ENCODE measurements around the gene EXOG.

Gene EXOG

DNA sequence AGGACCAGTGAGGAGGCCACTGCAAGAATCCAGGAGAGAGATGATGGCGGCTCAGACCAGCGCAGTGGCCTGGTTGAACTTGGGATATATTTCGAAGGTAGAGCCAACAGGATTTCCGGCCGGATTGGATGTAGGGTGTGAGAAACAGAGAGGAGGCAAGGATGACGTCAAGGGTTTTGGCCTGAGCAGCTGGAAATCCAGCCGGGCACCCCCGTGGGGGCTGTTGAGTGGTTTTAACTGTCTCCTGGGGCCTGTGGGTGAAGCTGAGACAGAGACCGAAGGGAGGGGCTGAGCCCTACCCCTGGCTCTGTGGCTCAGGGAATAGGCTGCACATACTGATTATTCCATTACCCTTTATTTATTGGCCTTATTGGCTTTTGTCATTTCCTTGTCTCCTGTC lies 45.7 kb downstream of the EXOG start:
- Histone ChIP-seq H3K4me1 (ENCODE audit: control insufficient read depth, insufficient read depth, low read length) (peaks cover 5% of the 10 kb centered on the region), H3K9ac (ENCODE audit: low read depth, low read length) (no peak overlapping the region), H3K36me3 (ENCODE audit: control insufficient read depth, insufficient read depth, low read length) (no peaks in the 10 kb centered on the region), H3K4me3 (ENCODE audit: low read depth, low read length) (no peak overlapping the region), H3K27me3 (ENCODE audit: control insufficient read depth, insufficient read depth, low read length) (no peaks in the 10 kb centered on the region), H3K9me3 (ENCODE audit: control insufficient read depth, insufficient read depth, low read length) (no peaks in the 10 kb centered on the region)

DNA sequence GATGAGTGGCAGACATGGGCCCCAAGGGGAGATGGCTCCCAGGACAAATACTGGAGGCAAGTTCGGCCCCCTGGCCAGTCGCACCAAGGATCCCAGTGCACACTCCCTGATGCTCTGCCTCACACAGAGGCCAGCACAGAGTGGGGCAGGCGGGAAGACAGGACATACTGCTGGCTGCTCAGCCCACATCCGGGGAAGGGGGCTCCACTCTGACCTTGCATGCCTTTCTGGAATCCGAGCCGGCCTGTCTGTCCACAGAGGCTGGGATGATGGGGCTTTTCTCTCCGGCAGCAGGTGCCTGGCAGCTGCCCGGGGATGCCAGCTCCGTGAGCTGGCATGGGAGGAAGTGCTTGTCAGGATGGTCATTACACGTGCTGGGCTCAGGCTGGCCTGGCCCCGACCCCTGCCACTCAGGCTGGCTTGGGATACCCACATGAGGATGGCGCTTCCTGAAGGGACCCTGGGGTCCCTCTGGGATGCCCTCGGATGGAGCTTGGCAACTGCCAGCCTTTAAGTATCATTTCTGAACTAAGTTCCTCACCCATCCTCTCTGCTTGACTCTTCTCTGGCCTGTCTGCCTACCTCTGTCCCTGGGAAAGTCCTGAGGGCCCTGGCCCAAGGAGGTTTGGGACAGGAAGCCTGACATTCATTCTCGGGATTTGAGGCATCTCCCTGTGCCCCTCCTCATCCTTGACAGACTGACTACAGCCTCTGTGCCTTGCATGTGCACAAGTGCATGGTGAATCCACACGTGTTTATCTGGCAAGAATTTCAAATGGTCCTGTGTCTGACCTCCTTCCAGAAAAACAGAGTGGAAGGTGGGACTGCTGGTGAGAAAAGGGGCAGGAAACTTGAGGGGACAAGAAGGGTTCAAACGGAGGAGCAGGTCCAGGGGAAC lies 46.5 kb downstream of the EXOG start:
- H3K36me3 ChIP-seq (ENCODE audit: control insufficient read depth, insufficient read depth, low read length) = no peaks in the 10 kb centered on the region
- H3K4me3 ChIP-seq (ENCODE audit: low read depth, low read length) = no peak overlapping the region

DNA sequence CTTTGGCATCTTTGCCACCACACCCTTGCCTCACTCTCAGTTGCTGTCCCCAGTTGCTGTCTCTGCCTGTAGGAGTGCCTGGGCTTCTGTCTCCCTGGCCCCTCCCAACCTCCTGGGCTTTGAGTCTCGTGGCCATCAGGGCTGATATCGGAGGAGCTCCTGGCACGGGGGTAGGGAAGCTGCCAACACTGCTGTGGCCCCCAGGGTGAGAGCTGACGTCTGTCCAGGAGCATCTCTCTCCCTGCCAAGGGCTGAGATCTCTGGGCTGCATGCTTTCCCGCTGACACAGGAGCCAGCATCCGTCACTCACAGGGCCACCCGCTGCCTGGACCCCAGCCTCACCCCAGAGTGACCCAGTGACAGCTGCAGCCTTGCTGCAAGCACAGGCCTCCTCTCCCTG lies 47.4 kb downstream of the EXOG start:
- no peaks in the 10 kb centered on the region for H3K36me3 ChIP-seq (ENCODE audit: control insufficient read depth, insufficient read depth, low read length)
- H3K9me3 ChIP-seq (ENCODE audit: control insufficient read depth, insufficient read depth, low read length) = no peaks in the 10 kb centered on the region
- H3K27me3 ChIP-seq (ENCODE audit: control insufficient read depth, insufficient read depth, low read length) = no peaks in the 10 kb centered on the region
- no peak overlapping the region for H3K9ac ChIP-seq (ENCODE audit: low read depth, low read length)
- H3K4me3 ChIP-seq (ENCODE audit: low read depth, low read length) = no peak overlapping the region
- peaks cover 3% of the 10 kb centered on the region for H3K4me1 ChIP-seq (ENCODE audit: control insufficient read depth, insufficient read depth, low read length)

More for the DNA sequence above, 46.5 kb downstream of the EXOG start:
- Histone ChIP-seq H3K4me1 (ENCODE audit: control insufficient read depth, insufficient read depth, low read length) (no peaks in the 10 kb centered on the region), H3K9ac (ENCODE audit: low read depth, low read length) (no peak overlapping the region), H3K27me3 (ENCODE audit: control insufficient read depth, insufficient read depth, low read length) (no peaks in the 10 kb centered on the region), H3K9me3 (ENCODE audit: control insufficient read depth, insufficient read depth, low read length) (no peaks in the 10 kb centered on the region)

DNA sequence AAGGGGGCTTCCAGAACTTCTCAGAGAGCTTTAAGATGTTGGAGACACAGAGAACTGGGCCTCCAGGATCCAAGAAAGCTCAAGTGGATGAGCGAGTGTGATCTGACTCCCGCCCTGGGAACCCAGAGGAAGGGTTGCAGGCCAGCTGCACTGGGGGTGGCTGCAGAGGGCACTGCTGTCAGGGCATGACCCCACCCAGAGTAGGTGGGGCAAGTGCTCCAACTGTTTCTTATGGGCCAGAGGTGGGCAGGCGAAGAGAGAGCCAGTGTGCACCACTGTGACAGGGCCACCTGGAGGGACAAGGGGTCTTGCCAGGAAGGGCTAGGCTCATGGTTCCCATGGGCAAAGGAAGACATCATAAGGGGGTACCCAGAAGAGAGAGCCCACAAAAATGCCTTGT lies 48.8 kb downstream of the EXOG start:
- H3K27me3 ChIP-seq (ENCODE audit: control insufficient read depth, insufficient read depth, low read length) = no peaks in the 10 kb centered on the region
- H3K9me3 ChIP-seq (ENCODE audit: control insufficient read depth, insufficient read depth, low read length) = no peaks in the 10 kb centered on the region
- no peak overlapping the region for H3K9ac ChIP-seq (ENCODE audit: low read depth, low read length)
- H3K4me1 ChIP-seq (ENCODE audit: control insufficient read depth, insufficient read depth, low read length) = peaks cover 3% of the 10 kb centered on the region
- H3K36me3 ChIP-seq (ENCODE audit: control insufficient read depth, insufficient read depth, low read length) = no peaks in the 10 kb centered on the region
- no peak overlapping the region for H3K4me3 ChIP-seq (ENCODE audit: low read depth, low read length)

DNA sequence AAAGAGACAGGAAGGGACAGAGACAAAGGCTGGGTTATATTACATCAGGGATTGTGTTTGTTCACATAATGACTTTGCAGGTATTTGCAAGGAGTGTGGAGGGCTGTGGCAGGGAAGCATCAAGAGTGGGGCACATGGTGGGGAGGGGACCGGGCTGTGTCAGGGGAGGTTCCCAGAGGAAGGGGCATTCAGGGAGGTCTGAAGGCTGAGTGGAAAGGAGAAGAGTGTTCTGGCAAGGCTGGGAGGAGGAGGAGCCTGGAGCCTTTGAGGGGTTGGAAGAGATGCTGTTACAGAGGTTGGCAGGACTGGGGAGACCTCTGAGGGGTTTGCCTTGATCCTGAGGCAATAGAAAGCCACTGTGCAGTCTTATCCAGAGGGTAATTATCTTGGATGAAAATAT lies 49.4 kb downstream of the EXOG start:
- H3K4me1 ChIP-seq (ENCODE audit: control insufficient read depth, insufficient read depth, low read length) = peaks cover 3% of the 10 kb centered on the region
- H3K9me3 ChIP-seq (ENCODE audit: control insufficient read depth, insufficient read depth, low read length) = no peaks in the 10 kb centered on the region
- no peaks in the 10 kb centered on the region for H3K36me3 ChIP-seq (ENCODE audit: control insufficient read depth, insufficient read depth, low read length)
- no peak overlapping the region for H3K4me3 ChIP-seq (ENCODE audit: low read depth, low read length)
- no peak overlapping the region for H3K9ac ChIP-seq (ENCODE audit: low read depth, low read length)
- no peaks in the 10 kb centered on the region for H3K27me3 ChIP-seq (ENCODE audit: control insufficient read depth, insufficient read depth, low read length)

DNA sequence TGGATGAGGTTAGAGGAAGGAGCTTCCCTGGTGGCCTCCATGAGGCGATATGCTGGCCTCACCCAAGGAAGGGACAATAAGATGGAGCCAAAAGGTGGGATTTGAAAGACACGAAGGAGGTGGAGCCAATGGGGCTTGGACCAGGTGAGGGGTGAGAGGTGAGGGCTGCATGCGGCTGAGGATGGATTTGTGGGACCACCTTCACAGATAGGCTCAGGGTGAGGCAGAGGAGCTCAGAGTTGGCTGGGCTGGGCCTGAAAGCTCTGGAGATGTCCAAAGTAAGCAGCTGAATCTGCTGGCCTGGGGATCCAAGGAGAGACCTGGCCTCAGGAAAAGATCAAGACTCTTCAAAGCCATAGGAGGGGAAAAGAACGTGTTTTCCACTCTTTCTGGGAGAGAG lies 49.8 kb downstream of the EXOG start:
- Histone ChIP-seq H3K4me3 (ENCODE audit: low read depth, low read length) (no peak overlapping the region), H3K9ac (ENCODE audit: low read depth, low read length) (no peak overlapping the region), H3K9me3 (ENCODE audit: control insufficient read depth, insufficient read depth, low read length) (no peaks in the 10 kb centered on the region), H3K27me3 (ENCODE audit: control insufficient read depth, insufficient read depth, low read length) (no peaks in the 10 kb centered on the region), H3K36me3 (ENCODE audit: control insufficient read depth, insufficient read depth, low read length) (no peaks in the 10 kb centered on the region), H3K4me1 (ENCODE audit: control insufficient read depth, insufficient read depth, low read length) (peaks cover 3% of the 10 kb centered on the region)

DNA sequence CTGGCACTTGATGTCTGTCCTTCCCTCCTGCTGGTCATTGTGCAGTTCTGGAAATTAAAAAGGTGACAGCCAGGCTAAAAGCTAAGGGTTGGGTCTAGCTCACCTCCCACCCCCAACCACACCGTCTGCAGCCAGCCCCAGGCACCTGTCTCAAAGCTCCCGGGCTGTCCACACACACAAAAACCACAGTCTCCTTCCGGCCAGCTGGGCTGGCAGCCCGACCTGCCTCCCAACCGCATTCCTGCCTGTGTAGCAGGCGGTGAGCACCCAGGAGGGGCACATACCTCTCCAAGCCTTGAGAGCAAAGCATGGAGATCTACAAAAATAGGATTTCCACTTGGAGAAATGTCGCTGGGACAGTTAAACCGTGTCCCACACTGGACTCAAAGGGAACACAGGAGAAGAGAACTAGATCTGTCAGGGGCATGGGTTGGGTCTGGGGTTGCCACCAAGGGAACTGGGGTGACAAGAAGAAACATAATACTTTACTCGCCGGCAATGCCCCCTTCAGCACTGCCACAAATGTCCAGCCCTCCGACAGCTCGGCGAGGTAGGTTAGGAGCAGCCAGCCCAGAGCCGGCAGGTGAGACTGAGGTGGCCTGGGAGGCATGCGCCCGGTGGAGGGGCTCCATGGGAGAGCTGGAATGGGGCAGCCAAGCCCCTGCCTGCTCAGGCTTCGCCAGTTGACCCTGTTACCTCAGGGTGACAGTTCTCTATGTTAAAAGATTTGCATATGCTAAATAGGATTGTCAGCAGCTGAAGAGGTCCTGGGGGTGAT lies 52.2 kb downstream of the EXOG start:
- no peak overlapping the region for H3K4me3 ChIP-seq (ENCODE audit: low read depth, low read length)
- no peaks in the 10 kb centered on the region for H3K36me3 ChIP-seq (ENCODE audit: control insufficient read depth, insufficient read depth, low read length)
- no peaks in the 10 kb centered on the region for H3K9me3 ChIP-seq (ENCODE audit: control insufficient read depth, insufficient read depth, low read length)
- no peaks in the 10 kb centered on the region for H3K27me3 ChIP-seq (ENCODE audit: control insufficient read depth, insufficient read depth, low read length)
- H3K9ac ChIP-seq (ENCODE audit: low read depth, low read length) = no peak overlapping the region
- peaks cover 3% of the 10 kb centered on the region for H3K4me1 ChIP-seq (ENCODE audit: control insufficient read depth, insufficient read depth, low read length)

DNA sequence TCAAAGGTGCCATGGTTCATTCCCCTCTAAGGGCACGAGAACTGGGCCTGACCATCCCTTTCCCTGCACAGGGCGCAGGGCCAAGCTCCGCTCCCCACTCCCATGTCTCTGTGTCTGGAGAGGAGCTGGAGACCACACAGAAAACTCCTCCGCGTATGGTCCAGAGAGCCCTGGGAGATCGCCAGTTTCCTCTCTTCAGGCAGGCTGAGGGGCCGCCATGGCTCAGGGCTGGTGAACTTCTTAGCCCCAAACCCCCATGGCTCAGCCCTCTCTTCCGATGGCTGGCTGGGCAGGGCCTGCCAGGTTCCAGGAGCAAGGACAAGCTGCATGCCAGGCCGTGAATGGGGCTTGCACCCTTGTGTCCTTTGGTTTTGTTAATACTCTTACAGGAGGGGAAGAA lies 52.9 kb downstream of the EXOG start:
- H3K9ac ChIP-seq (ENCODE audit: low read depth, low read length) = no peak overlapping the region
- H3K4me3 ChIP-seq (ENCODE audit: low read depth, low read length) = no peak overlapping the region
- no peaks in the 10 kb centered on the region for H3K36me3 ChIP-seq (ENCODE audit: control insufficient read depth, insufficient read depth, low read length)
- no peaks in the 10 kb centered on the region for H3K27me3 ChIP-seq (ENCODE audit: control insufficient read depth, insufficient read depth, low read length)
- H3K4me1 ChIP-seq (ENCODE audit: control insufficient read depth, insufficient read depth, low read length) = peaks cover 3% of the 10 kb centered on the region
- no peaks in the 10 kb centered on the region for H3K9me3 ChIP-seq (ENCODE audit: control insufficient read depth, insufficient read depth, low read length)

DNA sequence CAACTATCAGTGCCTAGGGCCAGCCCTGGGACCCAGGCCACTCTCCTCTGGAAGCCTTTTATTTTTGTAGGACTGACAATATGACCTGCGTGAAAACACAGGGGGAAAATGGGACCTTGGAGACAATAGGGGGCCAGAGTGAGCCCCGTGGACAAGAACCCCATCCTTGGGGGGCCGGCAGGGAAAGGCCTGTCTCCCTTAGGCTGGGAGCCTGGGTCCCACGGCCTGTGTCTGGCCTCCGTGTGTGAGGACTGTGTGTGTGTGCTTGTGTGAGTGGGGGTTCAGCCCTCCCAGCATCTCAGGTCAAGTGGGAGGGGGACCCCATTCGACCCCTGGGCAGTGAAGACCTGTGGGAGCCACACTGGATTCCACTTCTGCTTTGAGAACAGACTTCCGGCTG lies 53.3 kb downstream of the EXOG start:
- H3K9me3 ChIP-seq (ENCODE audit: control insufficient read depth, insufficient read depth, low read length) = no peaks in the 10 kb centered on the region
- H3K36me3 ChIP-seq (ENCODE audit: control insufficient read depth, insufficient read depth, low read length) = no peaks in the 10 kb centered on the region
- no peaks in the 10 kb centered on the region for H3K27me3 ChIP-seq (ENCODE audit: control insufficient read depth, insufficient read depth, low read length)
- H3K4me1 ChIP-seq (ENCODE audit: control insufficient read depth, insufficient read depth, low read length) = peaks cover 3% of the 10 kb centered on the region
- H3K9ac ChIP-seq (ENCODE audit: low read depth, low read length) = no peak overlapping the region
- no peak overlapping the region for H3K4me3 ChIP-seq (ENCODE audit: low read depth, low read length)

DNA sequence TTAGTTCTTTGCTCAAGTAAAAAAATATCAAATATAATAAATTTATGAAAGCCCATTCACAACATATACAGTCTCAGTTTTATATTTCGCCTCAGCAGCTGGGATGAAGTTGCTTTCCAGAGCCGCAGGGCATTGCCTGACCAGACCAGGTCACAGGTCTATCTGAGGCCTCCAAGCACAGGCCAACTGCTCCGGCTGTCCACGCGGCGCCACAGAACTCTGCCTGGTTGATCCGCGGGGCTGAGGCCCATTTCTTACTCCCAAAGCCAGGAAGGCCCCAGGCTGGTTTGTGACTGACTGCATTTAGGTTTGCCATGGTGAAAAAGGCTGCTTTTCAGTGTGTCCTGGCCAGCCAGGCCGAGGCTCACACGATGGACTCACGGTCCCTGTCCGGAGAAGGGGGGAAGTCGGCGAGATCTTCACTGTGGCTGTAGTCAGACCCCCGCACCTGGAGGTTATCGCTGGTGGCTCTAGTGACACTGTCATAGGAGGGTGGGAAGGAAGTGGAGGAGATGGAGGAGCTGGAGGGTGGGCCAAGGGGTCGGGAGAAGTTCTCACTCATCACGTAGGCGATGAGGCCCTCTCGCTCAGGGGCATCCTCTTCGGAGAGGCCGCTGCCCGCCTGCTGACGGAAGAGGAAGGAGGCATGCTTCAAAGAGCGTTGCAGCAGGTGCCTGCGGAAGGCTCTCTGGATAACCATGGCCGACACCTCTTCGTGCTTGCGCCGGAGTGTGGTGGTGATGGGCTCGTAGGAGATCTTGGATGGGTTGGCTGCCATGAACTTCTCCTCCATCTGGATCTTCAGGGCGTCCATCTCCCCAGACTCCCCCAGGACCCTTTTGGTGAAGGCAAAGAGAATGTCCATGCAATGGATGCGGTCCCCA lies 54.1 kb downstream of the EXOG start:
- H3K4me3 ChIP-seq (ENCODE audit: low read depth, low read length) = no peak overlapping the region
- H3K9me3 ChIP-seq (ENCODE audit: control insufficient read depth, insufficient read depth, low read length) = no peaks in the 10 kb centered on the region
- peaks cover 3% of the 10 kb centered on the region for H3K4me1 ChIP-seq (ENCODE audit: control insufficient read depth, insufficient read depth, low read length)
- no peaks in the 10 kb centered on the region for H3K27me3 ChIP-seq (ENCODE audit: control insufficient read depth, insufficient read depth, low read length)
- no peaks in the 10 kb centered on the region for H3K36me3 ChIP-seq (ENCODE audit: control insufficient read depth, insufficient read depth, low read length)
- no peak overlapping the region for H3K9ac ChIP-seq (ENCODE audit: low read depth, low read length)

DNA sequence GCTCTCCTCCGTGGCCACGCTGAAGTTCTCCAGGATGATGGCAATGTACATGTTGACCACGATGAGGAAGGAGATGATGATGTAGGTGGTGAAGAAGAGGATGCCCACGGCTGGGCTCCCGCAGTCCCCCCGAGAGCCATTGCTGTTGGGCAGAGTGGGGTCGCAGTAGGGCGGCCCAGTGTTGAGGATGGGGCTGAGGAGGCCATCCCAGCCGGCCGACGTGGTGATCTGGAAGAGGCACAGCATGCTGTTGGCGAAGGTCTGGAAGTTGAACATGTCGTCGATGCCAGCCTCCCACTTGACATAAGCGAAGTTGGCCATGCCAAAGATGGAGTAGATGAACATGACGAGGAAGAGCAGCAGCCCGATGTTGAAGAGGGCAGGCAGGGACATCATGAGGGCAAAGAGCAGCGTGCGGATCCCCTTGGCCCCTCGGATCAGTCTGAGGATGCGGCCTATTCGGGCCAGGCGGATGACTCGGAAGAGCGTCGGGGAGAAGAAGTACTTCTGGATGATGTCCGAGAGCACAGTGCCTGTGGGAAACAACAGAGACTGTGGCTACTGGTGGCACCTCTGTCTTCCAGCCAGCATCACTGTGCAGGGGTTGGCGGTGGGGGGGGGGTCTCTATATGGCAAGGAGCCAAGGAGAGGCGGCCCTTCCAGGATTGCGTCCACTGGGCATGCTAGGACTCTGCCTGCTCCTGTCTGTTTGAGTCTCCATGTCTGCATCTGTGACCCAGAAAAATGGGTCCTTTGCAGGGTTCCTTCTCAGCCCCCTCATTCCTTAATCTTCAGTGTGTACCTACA lies 55.1 kb downstream of the EXOG start:
- Histone ChIP-seq H3K9me3 (ENCODE audit: control insufficient read depth, insufficient read depth, low read length) (no peaks in the 10 kb centered on the region), H3K9ac (ENCODE audit: low read depth, low read length) (no peak overlapping the region), H3K4me3 (ENCODE audit: low read depth, low read length) (no peak overlapping the region), H3K4me1 (ENCODE audit: control insufficient read depth, insufficient read depth, low read length) (peaks cover 3% of the 10 kb centered on the region), H3K36me3 (ENCODE audit: control insufficient read depth, insufficient read depth, low read length) (no peaks in the 10 kb centered on the region), H3K27me3 (ENCODE audit: control insufficient read depth, insufficient read depth, low read length) (no peaks in the 10 kb centered on the region)
